ENCODE results near the gene KIF18A.

DNA sequence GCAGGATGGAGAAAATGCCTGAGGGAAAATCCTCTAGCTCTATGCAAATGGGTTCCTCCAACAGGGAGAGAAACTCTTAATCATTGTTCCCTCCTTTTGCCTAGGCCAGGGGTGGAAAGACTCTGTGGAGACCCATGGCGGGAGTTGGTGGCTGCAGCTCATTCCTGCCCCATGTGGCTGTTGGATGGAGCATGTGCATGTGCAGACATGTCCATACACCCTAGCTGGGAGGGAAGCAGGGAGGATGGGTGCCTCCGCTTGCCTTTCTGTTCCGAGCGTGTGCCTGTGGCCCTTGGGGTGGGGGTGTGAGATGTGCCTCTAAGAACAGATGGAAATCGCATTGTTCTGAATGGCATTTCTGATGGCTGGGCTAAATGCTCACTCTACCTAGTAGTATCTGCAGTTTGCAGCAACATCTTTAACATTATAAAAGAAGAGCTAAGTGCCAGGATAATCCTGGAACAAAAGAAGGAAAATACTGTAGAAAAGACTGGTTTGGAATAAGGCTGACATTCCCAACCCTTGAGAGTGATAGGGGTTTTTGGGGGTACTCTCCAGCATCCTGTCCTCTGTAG lies 32.0 kb upstream of the KIF18A start:
- TF ChIP-seq, protein P1, sequence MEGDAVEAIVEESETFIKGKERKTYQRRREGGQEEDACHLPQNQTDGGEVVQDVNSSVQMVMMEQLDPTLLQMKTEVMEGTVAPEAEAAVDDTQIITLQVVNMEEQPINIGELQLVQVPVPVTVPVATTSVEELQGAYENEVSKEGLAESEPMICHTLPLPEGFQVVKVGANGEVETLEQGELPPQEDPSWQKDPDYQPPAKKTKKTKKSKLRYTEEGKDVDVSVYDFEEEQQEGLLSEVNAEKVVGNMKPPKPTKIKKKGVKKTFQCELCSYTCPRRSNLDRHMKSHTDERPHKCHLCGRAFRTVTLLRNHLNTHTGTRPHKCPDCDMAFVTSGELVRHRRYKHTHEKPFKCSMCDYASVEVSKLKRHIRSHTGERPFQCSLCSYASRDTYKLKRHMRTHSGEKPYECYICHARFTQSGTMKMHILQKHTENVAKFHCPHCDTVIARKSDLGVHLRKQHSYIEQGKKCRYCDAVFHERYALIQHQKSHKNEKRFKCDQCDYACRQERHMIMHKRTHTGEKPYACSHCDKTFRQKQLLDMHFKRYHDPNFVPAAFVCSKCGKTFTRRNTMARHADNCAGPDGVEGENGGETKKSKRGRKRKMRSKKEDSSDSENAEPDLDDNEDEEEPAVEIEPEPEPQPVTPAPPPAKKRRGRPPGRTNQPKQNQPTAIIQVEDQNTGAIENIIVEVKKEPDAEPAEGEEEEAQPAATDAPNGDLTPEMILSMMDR (IDR thresholded peaks at IDR 0.05): no peak
- TF ChIP-seq, protein P2, sequence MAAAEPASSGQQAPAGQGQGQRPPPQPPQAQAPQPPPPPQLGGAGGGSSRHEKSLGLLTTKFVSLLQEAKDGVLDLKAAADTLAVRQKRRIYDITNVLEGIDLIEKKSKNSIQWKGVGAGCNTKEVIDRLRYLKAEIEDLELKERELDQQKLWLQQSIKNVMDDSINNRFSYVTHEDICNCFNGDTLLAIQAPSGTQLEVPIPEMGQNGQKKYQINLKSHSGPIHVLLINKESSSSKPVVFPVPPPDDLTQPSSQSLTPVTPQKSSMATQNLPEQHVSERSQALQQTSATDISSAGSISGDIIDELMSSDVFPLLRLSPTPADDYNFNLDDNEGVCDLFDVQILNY (CRISPR knock-in tag; IDR thresholded peaks at IDR 0.05): no peak
- TF ChIP-seq SP1 (CRISPR knock-in tag; conservative IDR thresholded peaks at IDR 0.05): no peak
